Stimulated activated CD4-positive, alpha-beta T cell treated with anti-CD3 and anti-CD28 coated beads, Interleukin-1b, Interleukin-23, amount 100 ng/mL, for 1 hour (primary cell): ENCODE results near the gene LONRF2.
"Not testable (repeated sequence)": the region's sequence is repeated elsewhere in the genome, so short reads cannot be mapped to it uniquely, and the experiment has no call there.

Experiments
- DNase-seq, 2 donors: peaks; one replicate each; pipeline ENCODE4 v3.0.0-alpha.2; 2020; ENCODE audit warnings: low read depth in 2 of 2

Gene LONRF2

GRCh38 chr2:100254646-100255210 is 67.6 kb downstream of the LONRF2 start:
- no peak for DNase-seq

GRCh38 chr2:100253786-100254185 is 68.5 kb downstream of the LONRF2 start:
- DNase-seq = no peak

GRCh38 chr2:100252811-100253698 is 69.2 kb downstream of the LONRF2 start:
- no peak for DNase-seq

- no peak for DNase-seq
Observed at GRCh38 chr2:100250645-100251044, 71.7 kb downstream of the LONRF2 start.

- DNase-seq = no peak
Observed at GRCh38 chr2:100248971-100249370, 73.3 kb downstream of the LONRF2 start.

GRCh38 chr2:100248556-100248955 is 73.7 kb downstream of the LONRF2 start:
- DNase-seq = not testable (repeated sequence)

GRCh38 chr2:100248044-100248330 is 74.3 kb downstream of the LONRF2 start:
- no peak for DNase-seq

GRCh38 chr2:100247256-100248043 is 74.9 kb downstream of the LONRF2 start:
- no peak for DNase-seq

- DNase-seq = no peak
Observed at GRCh38 chr2:100246163-100247145, 75.8 kb downstream of the LONRF2 start.

GRCh38 chr2:100245681-100246080 is 76.6 kb downstream of the LONRF2 start:
- no peak for DNase-seq

GRCh38 chr2:100244881-100245605 is 77.3 kb downstream of the LONRF2 start:
- no peak for DNase-seq

- no peak for DNase-seq
Observed at GRCh38 chr2:100243631-100244030, 78.7 kb downstream of the LONRF2 start.

- DNase-seq = peak in 1 of 2 donors; percentile 22
Observed at GRCh38 chr2:100242891-100243619, 79.2 kb downstream of the LONRF2 start.

GRCh38 chr2:100242476-100242875 is 79.8 kb downstream of the LONRF2 start:
- no peak for DNase-seq

GRCh38 chr2:100241236-100241635 is 81.1 kb downstream of the LONRF2 start:
- no peak for DNase-seq

- no peak for DNase-seq
Observed at GRCh38 chr2:100240386-100240785, 81.9 kb downstream of the LONRF2 start.

- no peak for DNase-seq
Observed at GRCh38 chr2:100239486-100240210, 82.7 kb downstream of the LONRF2 start.

- DNase-seq = no peak
Observed at GRCh38 chr2:100238471-100238870, 83.8 kb downstream of the LONRF2 start.

GRCh38 chr2:100237770-100238169 is 84.5 kb downstream of the LONRF2 start:
- DNase-seq = no peak
